RWPE2 (cell line): ENCODE results near the gene EYA2.

ENCODE experiments used
- ATAC-seq: fragments of 200-7000 bp; cut with Tn5 transposase; 3 replicates; pipeline ENCODE4 v1.9.1; 2021; ENCODE audit warnings: low read depth
- DNase-seq: peaks from one replicate; pipeline ENCODE4 v3.0.0-alpha.2; 2020; ENCODE audit warnings: low spot score
- H3K27ac ChIP-seq: fragments of 450-650 bp; 2 replicates; pipeline ENCODE4 v1.5.1; 2017; ENCODE audit warnings: mild to moderate bottlenecking; ENCODE audit not compliant: poor library complexity, severe bottlenecking
- H3K27me3 ChIP-seq: fragments of 250-450 bp; sonication (Bioruptor Pico); 2 replicates; pipeline ENCODE4 v1.5.1; 2021; ENCODE audit warnings: mild to moderate bottlenecking, moderate library complexity; ENCODE audit not compliant: insufficient read depth, poor library complexity, severe bottlenecking
- H3K36me3 ChIP-seq: fragments of 250-450 bp; sonication (Bioruptor Pico); 2 replicates; pipeline ENCODE4 v1.5.1; 2020; ENCODE audit warnings: low read depth, mild to moderate bottlenecking, moderate library complexity
- H3K4me1 ChIP-seq: fragments of 250-450 bp; sonication (Bioruptor Pico); 2 replicates; pipeline ENCODE4 v1.5.1; 2021; ENCODE audit warnings: mild to moderate bottlenecking, moderate library complexity; ENCODE audit not compliant: insufficient read depth, poor library complexity, severe bottlenecking
- H3K4me3 ChIP-seq: fragments of 250-450 bp; sonication (Bioruptor Pico); 2 replicates; pipeline ENCODE4 v1.5.1; 2021; ENCODE audit warnings: mild to moderate bottlenecking, moderate library complexity; ENCODE audit not compliant: severe bottlenecking
- H3K9me3 ChIP-seq: fragments of 250-450 bp; sonication (Bioruptor Pico); 2 replicates; pipeline ENCODE4 v1.5.1; 2021; ENCODE audit warnings: mild to moderate bottlenecking, moderate library complexity; ENCODE audit not compliant: severe bottlenecking
- CTCF ChIP-seq: fragments of 450-650 bp; IDR thresholded peaks from one replicate; pipeline ENCODE4 v1.5.1; 2017; ENCODE audit warnings: mild to moderate bottlenecking, moderate library complexity; ENCODE audit not compliant: poor library complexity, severe bottlenecking

Gene EYA2

GRCh38 chr20:46965477-46965876 lies 70.8 kb downstream of the EYA2 start:
- H3K27me3 ChIP-seq: no peaks in the 10 kb centered on the region
- peak overlapping the region; percentile 2 for H3K27ac ChIP-seq
- peak; percentile 19 for TF ChIP-seq CTCF
- DNase-seq (no peak), ATAC-seq (peak; percentile 38)
- no peak overlapping the region for H3K4me3 ChIP-seq
- H3K4me1 ChIP-seq: peaks cover 19% of the 10 kb centered on the region
- H3K36me3 ChIP-seq: no peaks in the 10 kb centered on the region
- no peaks in the 10 kb centered on the region for H3K9me3 ChIP-seq

GRCh38 chr20:46967646-46968045 lies 73.0 kb downstream of the EYA2 start:
- TF ChIP-seq CTCF: no peak
- ATAC-seq (no peak), DNase-seq (no peak)
- Histone ChIP-seq H3K4me3 (no peak overlapping the region), H3K27ac (no peak overlapping the region), H3K36me3 (no peaks in the 10 kb centered on the region), H3K4me1 (peaks cover 21% of the 10 kb centered on the region), H3K27me3 (no peaks in the 10 kb centered on the region), H3K9me3 (no peaks in the 10 kb centered on the region)

DNA sequence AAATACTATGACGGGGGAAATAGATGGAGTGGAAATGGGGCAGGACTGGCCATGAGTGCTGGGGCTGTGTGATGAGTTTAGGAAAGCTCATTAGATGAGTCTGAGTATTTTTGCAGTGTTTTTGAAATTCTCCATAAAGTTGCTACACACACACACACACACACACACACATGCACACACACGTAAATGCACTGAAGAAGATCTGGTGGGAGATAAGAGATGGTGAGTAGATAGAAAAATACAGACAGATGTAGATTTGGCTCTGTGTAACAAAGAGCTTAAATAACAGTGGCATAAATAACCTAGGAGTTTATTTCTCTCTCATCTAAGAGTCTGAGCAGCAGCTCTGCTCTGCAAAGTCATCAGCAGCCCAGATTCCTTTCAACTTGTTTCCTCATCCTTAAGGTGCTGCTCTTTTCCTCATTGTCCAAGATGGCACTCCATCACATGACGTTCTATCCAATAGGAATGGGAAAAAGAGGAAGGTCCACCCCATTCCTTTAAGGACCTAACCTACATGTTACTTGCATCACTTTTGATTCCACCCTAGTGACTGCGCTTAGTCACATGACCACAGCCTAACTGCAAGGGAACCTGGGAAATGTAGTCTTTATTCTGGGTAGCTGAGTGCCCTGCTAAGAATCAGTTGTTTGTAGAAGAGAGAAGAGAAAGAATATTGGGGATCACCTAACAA lies 76.4 kb downstream of the EYA2 start:
- DNase-seq (peak; percentile 79), ATAC-seq (peak; percentile 96)
- no peak for TF ChIP-seq CTCF
- no peak overlapping the region for H3K27ac ChIP-seq
- no peak overlapping the region for H3K4me3 ChIP-seq
- H3K9me3 ChIP-seq: no peaks in the 10 kb centered on the region
- peaks cover 10% of the 10 kb centered on the region for H3K4me1 ChIP-seq
- H3K27me3 ChIP-seq: no peaks in the 10 kb centered on the region
- no peaks in the 10 kb centered on the region for H3K36me3 ChIP-seq

DNA sequence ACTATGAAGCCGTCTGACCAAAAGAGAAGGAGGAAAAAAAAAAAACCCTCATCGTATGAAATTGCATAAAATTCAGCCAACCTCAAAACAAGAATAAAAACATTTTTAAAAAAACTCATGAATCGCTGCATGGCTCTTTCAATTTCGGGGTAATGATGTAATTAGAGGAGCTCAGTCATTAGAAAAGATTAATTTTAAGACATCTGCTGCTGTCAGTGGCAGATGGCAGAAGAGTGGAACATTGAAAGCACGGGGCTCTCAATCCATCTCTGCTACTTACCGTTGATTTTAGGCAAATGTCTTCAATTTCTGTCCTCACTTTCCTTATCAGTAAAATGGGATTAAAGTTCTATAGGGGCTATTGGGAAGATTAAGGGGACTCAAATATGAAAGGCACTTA lies 79.1 kb downstream of the EYA2 start:
- H3K27me3 ChIP-seq: no peaks in the 10 kb centered on the region
- TF ChIP-seq CTCF: no peak
- no peaks in the 10 kb centered on the region for H3K9me3 ChIP-seq
- no peak overlapping the region for H3K4me3 ChIP-seq
- ATAC-seq (no peak), DNase-seq (no peak)
- no peaks in the 10 kb centered on the region for H3K36me3 ChIP-seq
- H3K4me1 ChIP-seq: peaks cover 10% of the 10 kb centered on the region
- H3K27ac ChIP-seq: no peak overlapping the region

DNA sequence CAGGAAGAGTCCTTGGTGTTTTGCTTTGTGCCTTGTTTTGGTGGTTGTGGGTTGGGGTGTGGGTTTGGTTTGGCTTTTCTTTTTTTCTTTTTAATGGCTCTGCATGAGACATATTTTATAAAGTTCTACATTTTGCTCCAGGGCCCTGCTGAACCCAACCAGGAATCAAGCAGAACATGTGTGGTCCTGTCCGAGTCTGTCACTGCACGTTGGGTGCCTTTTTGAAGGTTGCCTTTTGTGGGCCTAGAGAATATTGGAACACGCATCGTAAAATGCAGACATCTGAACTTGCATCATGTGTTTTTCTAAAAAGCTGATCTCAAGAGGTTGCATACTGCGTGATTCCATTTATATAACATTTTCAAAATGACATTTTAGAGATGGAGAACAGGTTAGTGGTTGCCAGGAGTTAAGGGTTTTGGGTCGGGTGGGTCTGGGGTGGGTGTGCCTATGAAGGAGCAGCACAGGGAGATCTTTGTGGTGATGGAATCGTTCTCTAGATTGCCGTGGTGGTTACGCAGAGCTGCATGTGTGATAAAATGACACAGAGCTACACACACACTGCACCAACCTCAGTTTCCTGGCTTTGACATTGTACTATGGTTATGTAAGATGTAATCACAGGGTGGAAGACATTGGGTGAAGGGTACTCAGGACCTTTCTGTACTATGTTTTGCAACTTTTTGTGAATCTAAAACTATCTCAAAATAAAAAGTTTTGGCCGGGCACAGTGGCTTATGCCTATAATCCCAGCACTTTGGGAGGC lies 80.2 kb downstream of the EYA2 start:
- peaks cover 10% of the 10 kb centered on the region for H3K4me1 ChIP-seq
- H3K9me3 ChIP-seq: no peaks in the 10 kb centered on the region
- H3K27me3 ChIP-seq: no peaks in the 10 kb centered on the region
- DNase-seq: peak; percentile 68
- H3K36me3 ChIP-seq: no peaks in the 10 kb centered on the region
- TF ChIP-seq CTCF: no peak
- H3K27ac ChIP-seq: no peak overlapping the region
- no peak overlapping the region for H3K4me3 ChIP-seq
- no peak for ATAC-seq
